ENCODE data around the gene DLGAP1.

DLGAP1 gene

DNA sequence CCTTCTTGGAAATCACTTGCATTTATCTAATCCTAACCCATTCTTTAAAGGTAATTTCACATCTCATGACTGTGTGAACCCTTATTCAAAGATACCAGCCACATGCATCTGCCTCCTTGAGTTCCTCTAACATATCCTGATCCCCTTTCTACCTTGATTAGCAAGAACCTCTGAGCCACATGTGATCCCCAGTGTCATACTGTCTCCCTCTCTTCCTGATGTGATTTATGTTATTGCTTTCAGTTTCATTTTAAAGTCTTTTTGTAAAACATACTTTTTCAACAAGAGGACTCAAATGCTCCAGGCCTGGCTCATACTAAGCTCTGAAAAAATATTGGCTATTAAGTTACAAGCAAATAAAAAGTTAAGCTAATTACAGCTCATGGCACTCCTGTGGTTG, 470.1 kb downstream of the DLGAP1 start:
- no peak for DNase-seq

DNA sequence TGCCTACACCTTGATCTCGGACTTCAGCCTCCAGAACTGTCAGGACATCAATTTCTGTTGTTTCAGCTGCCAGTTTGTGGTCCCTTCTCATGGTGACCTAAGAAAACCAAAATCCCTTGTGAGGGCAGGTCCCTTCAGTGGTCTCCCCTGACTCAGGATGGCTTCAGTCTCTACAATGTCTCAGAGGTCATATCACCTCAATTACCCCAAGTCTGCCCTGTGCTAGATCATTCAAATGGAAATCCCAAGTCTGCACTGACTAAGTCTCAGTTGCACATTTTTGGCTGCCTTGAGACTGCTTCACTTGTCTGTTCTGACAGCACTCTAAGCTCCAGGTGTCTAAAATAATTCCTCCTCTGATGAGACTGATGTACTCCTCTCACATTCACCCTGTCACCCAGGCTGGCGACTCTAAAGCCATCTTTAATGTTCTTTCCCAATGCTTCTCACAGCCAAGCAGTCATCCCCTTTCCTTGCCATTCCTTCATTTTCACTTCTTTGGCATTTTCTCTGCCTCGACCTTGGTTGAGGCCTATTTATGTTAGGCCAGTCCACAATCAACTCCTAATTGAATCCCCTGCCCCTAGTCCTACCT, 470.8 kb downstream of the DLGAP1 start:
- no peak for DNase-seq

DNA sequence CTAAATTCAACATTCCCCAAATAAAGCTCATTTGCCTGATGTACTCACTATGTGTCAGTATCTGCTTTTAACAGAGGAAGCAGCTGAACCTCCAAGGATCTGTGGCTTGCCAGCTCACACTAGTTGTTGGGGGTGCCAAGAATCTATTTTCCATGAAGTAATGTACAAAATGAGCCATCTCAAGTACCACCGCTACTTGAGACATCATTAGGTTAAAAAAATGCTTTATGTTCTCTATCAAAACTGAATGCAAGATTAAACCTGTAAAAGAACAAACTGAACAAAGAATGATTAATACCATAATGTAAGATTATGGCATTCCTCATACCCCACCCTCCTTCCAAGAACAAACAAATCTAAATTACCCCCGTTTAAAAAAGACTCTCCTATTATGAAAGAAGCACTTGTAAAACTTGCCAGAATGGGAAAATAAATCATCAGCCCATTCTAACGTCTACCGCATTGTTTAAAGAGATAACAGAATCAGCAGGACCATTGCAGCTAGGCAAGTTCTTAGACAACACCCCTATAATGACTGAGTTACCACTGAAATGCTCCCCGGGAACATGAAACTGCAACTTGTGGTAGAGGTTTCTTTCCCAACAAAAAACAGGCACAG, 471.6 kb downstream of the DLGAP1 start:
- no peak for DNase-seq

DNA sequence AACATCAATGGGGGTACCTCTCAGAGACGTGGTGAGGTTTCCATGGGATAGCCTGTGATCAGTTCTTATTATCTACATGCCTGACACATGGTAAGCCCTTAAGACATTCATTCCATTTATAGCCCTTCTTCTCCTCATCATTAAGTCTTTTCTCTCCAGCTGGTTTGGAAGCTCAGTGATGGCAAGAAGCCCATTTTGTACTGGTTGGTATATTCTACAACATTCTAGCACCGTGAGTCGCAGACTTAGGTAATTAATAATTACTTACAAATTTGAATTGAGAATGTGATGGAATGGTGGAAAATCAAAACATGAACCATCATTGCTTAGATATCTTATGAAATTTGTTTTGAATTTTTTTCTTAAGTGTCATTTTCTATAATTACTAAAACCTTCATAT, 472.6 kb downstream of the DLGAP1 start:
- DNase-seq, result no peak

DNA sequence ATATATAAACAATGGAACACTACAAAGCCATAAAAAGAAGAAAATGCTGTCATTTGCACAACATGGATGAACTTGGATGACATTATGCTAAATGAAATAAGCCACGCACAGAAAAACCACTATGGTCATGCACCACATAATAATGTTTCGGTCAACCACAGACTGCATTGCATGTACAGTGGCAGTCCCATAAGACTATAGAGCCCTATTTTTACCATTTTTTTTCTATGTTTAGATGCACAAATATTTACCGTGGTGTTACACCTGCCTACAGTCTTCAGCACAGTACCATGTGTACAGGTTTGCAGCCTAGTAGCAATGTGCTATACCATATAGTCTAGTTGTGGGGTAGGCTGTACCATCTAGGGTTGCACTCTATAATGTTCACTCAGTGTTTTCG, 476.1 kb downstream of the DLGAP1 start:
- no peak for DNase-seq

DNA sequence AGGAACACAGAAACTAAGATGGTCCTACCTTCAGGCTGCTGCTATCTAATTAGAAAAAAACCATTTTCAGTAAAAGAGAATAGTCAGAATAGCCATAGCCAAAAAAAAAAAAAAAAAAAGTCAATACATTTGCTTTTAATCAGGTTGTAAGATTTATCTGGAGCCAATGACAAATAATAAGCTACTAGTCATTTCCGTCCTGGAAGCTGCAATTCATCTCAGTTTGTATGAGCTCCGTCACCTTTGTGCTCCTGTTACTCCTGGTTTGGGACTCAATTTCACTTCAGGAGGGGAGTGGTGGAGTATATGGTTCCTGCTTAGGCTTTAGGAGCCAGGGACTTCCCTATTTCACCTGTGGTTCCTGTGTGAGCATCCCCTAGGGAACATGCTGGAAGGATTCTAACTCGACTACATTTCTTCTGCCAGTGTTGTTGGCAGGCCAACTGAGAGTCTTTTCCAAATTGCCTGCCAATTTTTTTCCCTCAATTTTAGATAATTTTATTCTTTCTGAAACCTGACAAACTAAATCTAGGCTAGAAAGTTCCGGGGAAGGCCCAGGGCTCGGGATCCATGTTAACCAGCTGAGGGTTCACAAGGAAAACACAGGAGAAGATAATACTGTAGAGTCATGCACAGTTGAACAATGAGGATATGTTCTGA, 481.8 kb downstream of the DLGAP1 start:
- DNase-seq, result no peak

DNA sequence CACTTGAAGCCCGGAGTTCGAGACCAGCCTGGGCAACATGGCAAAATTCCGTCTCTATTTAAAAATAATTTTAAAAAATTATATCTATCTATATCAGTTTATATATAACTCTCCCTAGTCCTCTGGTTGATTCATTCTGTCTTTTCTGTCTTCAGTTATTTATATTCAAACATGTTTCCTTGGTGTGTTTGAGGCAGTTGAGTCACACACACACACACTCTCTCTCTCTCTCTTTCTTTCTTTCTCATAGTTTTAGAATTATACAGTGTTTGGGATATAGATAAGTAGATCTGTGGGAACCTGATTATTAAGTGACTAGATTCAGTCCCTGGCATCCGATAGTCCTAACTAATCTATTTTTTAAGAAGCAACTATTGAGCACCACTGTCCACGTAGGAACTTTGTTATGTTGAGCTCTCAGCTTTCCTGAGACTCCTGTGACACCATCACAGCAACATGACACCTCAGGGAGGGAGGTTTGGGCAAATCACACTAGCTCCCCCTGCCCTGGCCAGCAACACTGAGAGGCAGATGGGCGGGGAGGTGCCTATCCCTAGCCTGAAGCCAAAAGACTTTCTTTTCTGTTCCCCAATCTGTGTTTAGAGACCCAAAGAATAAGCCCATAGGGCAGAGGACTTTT, 482.7 kb downstream of the DLGAP1 start:
- DNase-seq, result no peak

DNA sequence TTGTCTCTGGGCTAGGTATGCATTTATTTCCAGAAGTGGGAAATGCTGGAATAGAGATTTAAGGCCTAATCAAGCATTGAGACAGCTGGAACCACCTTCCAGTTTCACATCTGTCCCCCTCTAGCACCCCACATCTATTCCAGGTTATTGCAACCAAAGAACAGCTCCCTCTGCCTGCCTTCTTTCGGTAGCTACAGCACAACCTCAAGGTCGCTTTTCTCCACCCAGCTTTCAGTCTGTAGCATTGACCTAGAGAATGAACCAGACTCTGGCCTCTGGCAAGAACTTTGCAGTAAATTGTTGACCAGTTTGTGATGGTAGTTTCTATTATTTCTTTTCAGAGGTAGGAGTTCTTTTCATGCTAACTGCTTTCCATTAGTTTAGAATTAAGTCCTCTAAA, 484.2 kb downstream of the DLGAP1 start:
- DNase-seq, result no peak

DNA sequence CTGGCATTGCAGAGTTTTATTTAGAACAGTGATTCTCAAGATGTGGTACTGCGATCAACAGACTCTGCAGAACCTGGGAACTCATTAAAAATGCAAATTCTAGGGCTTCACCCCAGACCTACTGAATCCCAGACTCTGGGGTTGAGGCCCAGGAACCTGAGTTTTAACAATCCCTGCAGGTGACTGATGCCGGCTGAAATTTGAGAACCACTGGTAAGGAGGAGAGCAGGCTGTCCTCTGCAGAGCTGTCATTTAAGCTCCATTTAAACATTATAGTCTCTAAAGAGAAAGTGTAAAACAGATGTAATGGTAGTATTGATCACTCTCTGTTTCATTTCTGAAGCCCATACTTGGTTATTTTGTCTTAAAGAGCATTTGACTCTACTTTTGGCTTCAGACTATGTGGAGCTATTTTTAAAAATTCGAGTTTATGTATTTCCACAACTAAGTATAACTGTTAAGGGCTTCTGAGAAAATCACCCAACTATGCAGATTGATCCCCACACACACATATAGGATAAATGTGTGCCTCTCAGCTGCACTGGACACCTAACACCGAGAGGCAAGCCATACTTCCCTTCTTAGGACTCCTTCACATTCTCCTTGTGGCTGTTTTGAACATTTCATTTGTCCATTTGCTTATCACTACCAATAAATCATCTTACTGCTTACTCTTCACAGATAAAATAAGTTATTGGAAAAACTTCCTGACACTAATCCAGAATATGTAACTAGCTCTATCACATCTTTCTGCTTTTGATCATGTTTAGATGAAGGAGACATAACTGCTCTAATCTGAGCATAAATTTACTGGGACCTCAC, 487.5 kb downstream of the DLGAP1 start:
- DNase-seq, result no peak

DNA sequence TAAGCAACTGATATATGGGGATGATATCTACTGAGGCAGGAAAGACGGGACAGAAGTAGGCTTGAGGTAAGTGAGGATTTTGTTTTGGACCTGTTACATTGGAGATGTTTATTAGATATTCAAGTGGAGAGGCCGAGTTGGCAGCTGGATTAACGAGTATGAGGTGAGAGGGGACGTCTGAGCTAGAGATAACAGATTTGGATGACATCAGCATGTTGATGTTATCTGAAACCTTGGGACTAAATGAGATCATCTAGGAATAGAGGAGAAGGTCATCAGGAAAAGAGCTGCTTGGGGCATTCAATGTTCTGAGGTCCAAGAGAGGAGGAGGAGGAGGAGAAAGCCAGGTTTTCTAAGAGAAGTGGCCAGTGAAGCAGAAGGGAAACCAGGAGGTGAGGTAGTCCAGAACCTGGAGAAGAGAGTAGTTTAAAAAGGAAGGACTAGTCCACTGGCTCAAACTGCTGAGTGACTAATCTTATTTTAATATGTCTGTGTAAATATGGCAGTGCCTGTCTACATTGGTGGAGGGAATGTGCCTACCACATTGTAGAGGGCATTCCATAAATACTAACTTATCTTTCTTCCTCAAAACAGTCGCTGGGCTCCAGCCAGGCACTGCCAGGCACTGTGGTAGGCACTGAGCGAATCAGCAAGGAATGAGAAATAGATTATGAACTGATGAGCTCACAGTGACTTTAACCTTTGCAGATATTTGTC, 488.3 kb downstream of the DLGAP1 start:
- no peak for DNase-seq

DNA sequence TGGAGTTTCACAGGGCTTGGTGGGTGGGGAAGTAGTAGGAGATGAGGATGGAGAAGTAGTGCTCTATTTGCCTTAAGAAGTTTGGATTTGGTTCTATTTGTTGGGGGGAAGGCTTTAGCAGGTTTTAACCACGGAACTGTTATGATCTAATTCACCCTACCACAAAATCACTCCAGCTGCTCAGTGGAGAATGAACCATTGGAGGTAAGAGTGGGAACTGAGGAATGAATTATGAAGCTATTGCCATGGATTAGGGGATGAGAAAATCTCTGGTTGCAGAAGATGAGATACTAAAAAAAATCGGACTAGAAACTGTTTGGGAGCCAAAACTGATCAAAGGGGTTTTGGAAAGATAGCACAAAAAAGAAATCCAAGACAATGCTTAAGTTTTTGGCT, 488.9 kb downstream of the DLGAP1 start:
- no peak for DNase-seq

DNA sequence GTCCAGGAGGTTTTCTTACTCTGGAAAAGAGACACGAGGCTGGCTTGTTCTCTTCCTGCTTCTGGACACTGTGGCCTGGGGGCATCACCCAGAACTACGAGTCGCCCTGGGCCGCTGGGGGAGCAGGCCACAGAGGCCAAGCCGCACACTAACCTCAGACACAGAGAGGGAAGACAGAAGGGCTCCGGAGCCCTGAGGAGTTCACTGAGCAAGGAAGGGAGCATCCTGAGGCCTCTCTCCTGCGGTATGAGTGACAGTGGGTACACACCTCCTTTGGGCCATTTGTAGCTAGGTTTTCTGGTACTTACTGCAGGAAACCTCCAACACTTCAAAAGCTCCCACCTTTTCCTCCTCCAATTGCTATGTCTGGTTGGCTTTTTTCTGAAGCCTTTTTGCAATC, 494.1 kb downstream of the DLGAP1 start:
- no peak for DNase-seq

DNA sequence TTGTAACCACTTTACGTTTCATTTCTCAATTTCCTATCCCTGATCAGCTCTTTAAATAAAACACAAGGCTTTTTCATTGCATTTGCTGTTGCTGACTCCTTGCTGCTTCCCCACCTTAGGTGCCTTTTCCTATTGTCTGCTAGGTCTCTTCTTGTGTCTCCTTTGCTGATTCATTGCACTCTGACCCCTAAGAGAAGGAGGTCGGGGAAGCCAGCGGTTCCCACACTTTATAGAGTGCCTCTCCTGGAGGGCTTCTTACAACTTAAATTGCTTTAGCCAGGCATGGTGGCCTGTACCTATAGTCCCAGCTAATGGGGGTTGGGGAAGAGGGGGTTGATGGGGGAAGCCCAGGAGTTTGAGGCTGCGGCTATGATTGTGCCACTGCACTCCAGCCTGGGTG, 495.0 kb downstream of the DLGAP1 start:
- no peak for DNase-seq

DNA sequence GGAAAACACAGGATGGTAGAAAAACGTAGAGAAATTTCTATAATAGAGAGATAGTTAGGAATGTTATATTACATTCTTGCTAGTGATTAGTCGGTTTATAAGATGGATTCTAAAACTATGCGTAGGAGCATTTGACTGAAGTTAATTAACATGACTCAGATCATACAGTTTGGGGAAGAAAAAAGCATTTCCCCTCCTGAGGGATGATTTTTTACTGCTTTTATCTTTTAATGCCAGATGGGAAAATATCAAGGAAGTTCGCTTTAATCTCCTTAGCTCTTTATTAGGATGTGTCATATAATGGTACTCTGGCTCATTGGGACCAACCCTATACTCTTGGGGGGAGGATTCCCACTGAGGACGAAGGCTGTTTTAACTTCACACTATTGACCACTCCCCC, 503.1 kb downstream of the DLGAP1 start:
- no peak for DNase-seq

DNA sequence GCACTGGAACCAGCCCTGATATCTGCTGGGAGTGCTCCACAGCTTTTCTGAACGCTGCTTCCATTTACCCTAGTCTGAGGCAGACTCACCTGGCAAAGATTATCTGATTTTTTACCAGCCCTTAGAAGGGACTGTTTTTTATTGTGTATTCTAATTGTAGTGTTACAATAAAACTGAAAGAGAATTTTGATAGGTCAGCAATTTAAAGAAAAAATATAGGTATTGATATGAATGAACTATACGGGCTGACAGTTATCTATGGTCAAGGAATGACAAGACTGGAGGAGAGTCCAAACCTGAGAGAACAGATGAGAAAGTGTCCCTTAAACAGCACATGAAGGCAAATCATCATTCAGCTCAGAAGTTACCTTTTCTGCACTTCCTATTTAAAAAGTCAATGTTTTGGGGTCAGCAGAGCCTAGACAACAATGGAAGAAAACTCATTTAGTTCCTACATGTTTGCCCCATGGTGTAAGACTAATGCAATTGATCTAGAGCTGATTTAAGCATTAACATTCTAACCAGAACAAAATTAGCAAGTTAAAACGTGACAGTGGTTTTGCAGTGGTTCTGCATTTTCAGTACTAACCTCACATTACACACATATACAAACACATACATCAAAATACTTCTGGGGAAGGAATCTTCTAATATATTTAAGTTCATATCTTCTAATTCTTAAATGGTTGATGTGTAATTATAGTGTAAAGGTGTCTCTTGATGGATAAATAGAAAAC, 504.3 kb downstream of the DLGAP1 start:
- DNase-seq, result no peak

DNA sequence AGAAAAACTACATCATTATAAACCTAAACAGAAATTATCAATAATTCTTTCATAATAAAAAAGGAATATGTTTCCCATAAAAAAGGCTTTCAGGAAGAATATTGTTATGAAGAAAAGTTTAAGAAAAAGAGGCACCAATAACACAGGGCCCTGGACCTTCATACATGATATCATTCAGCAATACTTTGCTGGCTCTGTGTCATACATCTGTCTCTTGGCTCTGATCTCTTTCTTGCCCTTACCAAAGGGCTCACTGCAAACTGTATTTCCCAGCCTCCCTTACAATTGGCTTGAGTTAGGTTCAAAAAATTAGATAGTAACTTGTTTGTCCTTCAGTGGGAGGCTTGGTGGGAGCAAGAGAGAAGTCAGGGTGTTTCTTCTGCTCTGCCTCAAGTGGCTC, 506.1 kb downstream of the DLGAP1 start:
- DNase-seq, result no peak

DNA sequence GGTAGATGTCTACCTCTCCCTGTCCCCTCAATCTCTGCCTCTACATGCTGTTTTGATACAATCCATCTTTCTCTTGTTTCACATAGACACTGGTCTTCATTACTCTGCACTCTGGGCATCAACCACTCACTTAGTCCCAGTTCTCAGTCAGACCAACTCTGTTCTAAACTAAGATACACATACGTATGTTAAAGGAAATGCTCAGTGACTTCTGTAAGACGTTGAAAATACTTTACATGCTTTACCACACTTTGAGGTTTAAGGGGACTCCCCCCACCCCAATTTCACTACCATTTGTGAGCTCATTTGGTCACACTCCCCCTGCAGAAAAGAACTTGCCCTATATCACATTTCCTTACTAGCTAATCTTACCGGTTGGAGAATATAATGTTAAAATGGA, 507.7 kb downstream of the DLGAP1 start:
- DNase-seq, result no peak

DNA sequence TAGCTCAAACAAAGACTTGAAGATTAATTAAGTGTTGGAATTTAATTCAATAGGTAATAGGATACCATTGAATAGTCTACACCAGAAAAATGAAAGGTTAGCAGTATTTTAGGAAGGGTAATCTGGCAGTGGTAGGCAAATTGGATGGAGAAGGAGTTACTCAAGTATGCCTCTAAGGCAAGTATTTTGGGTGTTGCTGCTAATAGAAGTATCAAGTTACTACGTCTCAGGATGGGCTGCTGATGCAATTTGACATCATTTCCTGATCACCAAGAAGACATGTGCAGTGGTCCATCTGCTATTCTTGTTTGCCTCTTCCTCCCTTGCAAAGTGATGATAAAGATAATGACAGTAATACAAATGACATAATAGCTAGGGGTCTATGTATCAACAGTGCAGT, 519.8 kb downstream of the DLGAP1 start:
- DNase-seq, result no peak

DNA sequence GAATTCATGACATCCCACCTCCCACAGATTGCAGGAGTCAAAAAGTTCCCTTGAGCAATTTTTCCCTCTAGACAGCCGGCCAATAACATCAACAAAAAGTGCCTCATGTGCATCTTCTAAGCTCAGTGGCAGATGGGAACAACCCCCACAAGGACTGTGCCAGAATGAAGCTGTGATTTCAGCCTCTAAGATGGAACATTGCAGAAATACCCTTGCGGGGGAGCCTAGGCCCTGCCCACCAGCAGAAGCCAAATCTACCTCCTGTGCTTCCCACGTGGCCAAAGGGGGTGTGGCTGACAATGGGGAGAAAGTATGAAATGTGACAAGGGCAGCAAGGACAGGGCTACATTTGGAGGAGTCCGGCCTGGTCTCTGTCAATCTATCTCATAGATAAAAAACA, 522.8 kb downstream of the DLGAP1 start:
- DNase-seq, result no peak

DNA sequence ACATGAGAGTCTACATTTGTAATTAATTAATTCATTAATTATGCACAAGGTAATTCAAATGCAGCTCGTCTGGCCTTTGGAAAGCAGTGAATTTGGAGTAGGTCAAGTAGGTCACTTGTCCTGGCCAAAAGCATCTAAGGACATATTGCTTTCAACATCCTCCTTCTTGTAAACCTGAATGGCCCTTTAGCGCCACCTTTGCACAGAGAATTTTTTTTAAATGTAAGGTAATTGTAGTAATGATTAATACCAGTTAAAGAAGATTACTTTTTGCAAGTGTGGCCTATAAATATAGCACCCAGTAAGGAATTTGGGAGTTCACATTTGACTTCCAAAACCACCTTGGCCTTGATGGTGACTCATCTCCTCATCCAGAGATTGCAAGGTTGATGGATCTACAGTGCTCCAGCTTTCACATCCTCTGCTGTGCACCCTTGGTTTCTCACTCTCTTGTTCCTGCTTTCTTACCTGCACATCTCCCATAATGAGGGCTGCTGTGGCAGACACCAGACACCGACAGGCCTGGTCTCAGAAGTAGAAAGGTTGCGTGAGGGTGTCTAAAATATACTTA, 523.5 kb downstream of the DLGAP1 start:
- no peak for DNase-seq

DNA sequence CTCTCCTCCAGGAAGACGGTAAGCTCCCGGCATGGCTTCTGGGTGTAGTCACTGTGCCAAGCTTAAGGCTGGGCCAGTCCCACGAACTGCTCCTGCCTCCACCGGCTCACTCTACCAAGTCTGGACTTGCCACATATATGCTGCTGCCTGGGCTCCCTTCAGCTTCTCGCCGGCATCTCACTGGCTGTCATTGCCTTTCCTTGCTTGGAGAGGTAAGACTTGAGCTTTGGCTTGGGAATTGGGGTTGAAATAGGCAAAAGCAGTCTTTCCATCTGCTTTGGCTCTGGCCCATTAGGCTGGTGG, 524.1 kb downstream of the DLGAP1 start:
- no peak for DNase-seq

Measured in right kidney (tissue), 1 donor.